Activated CD4-positive, CD25-positive, alpha-beta regulatory T cell treated with anti-CD3 and anti-CD28 coated beads, Interleukin-2, amount 50 U/mL, for 72 hours (primary cell): ENCODE results near the gene ACAP1.
A peak's percentile ranks its signal among the peaks of the same experiment; 100 is the strongest.

ENCODE experiments used
- DNase-seq: peaks from one replicate; pipeline ENCODE4 v3.0.0; 2021

The ACAP1 gene

DNA sequence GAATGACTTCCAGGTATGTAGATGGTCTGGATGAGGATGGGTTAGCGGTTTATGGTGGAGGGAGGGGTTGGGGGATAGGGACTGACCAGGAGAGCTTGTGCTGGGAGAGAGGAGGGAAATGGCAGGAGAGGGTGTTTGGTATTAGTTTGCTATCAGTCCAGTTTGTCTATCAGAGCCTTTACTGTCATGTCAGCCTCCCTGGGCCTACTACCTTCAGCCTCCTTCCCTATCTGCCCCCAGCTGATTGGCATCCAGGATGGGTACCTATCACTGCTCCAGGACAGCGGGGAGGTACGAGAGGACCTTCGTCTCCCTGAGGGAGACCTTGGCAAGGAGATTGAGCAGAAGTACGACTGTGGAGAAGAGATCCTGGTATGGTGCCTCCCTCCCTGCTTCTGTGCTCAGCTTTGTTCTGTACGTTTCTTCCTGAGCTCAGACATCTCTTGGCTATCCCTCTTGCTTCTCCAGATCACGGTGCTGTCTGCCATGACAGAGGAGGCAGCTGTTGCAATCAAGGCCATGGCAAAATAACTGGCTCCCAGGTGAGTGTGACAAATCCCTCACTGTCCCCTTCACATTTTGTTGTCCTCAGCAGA is 25.1 kb upstream of the ACAP1 start:
- no peak for DNase-seq

DNA sequence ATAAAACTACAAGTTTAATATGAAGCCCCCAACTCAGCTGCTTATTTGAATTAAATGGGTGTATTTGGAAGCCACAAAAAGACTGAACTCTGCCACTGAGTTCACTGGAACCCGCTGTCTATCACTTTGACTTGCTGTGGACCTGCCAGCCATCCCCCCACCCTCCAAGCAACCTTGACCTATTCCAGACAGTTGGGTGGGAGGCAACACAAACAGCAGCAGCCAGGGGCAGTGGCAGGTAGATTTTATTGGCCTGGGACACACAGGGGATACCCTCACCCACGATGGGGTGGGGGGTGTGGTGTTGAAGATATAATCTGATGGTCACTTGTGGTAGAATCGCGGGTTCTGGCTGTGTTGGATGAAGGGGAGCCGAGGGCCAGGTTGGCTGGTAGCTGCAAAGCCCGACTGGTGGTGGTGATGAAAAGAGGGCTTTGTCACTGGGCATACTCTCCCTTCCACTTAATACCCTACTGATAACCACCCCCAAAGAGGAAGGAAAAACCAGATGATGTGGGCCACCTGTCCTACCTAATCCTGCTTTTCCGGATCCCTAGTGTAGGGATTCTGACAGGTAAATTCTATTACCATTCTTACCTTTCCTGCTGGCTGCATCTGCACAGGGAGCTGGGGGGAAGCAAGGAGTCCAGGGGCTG is 23.8 kb upstream of the ACAP1 start:
- no peak for DNase-seq

DNA sequence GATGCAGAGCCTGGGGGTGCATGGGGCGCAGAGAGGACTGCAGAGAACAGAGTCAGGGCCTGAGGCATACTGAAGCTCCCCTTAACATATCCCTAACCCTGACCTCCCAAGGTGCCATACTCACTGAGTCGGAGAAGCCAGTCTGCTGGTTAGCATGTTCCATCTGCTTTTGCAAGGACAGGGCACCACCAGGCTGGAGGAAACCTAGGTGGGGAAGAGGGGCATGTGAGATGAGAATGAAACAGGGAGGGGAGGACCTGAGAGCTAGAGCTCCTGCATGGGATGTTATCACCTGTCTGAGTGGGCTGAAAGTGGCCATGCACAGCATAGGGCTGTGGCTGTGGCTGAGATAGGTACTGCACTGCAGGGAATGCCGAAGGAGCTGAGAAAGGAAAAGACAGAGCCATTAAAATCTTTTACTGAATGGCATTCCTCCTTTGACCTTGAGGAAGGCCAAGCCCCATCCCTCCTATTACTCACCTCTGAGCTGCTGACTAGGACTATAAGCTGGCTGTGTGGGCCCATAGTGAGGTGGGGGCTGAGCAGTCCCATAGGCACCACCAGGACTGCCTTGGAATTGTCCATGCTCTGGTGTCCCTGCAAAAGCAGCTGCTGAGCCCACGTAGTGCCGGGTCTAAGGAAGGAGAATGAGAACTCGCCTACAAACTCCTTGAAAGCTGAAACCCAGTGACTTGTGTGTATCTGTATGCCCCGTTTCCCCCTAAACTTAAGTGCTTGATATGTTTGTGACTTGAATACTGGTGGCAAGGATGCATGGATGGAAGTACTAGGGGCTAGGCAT is 23.0 kb upstream of the ACAP1 start:
- no peak for DNase-seq

DNA sequence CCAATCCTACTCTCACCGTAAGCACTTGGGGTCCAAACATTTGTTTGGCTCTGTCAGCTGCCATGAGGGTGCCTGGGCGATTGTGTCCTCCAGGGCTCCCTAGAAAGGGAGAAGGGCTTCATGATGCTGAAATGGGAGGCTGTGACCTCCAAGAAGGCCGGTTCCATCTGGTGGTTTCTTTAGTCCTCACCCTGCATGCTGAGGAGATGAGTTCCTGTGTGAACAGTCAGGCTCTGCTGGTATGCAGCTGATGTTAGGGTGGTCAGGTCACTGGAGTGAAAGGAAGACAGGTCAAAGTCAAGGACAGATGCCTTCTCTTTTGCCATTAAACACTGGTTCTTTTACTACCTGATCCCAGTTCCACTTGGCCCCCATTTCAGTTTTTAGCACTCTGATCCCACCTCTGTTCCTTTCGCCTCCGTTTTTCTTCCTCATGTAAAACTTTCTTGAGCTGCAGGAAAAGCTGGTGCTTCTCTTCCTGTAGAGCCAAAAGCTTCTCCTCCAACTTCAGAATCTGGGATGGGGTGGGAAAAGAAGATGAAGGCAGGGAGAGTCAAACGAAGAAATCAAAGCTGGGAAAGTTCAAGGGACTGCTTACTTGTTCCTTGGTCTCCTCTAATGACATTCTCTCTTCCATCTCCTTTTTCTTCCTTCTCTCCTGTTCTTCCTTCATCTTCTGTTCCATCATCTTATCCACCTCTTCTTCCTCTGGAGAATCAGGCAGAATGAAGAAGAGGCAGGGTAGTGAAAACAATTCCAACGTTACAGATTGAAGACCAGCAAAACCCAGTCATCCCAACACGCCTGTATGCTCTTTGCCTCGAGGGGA is 22.2 kb upstream of the ACAP1 start:
- DNase-seq = no peak

DNA sequence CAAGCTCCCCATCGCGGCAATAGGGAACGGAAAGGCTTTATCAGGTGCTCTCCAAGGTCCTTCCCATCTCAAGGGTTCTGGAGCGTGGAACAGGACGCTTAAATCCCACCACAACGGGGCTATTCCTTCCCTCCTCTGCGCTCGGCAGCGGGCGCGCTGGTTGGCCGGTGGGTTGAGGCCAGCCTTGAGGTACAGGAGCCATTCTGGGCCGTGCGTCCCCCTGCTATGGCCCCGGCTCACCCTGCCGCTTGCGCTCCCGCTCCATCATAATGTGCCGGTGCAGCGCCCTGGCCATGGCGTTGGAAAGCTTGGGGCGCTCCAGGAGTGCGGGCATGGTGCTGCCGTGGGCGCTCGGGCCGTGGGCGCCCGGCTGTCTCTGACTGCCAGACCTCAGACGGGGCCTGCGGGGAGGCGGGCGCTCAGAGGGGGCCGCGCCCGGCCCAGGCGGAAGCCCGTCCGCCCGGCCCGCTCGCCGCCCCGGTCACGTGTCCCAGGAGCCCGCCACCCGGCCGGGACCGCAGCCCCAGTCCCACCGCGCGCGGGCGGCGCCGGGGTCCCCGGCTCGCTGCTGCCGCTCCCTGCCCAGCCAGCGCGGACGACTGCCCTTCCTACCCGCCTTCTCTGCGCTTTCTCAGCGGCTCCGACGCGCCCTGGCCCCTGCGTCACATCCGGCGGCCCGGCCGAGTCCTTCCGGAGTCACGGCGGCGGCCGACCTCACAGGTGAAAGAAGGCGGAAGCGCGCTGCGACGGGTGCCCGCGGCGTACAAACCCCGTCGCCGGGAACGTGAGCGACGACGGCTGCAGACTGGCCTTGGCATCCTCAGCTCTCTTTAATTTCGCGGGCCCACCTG is 21.4 kb upstream of the ACAP1 start, which contains the start of gene GPS2:
Gene GPS2, minus strand, starts transcription at position 642 of the 851 bp plus-strand sequence. Its CDS starts 308 bp downstream, at position 334.
- peak; percentile 94 for DNase-seq

DNA sequence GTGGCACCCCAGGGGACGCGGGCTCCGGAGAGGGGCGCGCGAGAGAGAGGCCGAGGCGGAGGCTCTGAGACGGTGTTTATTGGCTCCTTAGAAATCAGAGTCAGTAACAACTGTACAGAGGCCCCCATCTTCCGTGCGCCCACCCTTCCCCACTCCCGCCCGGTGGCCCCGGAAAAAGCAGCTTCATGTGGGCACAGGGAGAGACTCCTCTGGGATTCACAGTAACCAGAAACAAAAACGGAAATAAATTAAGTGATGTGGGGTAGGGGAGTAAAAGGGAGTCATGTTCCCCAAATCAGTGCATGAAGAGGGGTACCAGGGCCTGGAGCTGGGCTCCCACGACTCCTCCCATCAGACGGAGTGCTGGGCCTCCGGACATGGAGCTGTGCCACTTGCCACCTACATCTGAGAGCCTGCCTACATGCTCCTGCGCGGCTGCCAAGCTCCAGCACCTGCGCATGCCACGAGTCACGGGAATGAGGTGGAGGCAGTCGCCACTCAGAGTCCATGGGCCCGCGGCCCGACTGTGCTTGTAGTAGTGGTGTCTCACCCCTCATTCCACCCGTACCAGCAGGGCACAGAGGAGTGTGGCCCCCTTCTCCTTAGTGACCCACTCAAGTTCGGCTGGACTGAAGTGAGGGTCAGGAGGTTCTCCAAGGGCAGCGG is 20.6 kb upstream of the ACAP1 start:
- no peak for DNase-seq

DNA sequence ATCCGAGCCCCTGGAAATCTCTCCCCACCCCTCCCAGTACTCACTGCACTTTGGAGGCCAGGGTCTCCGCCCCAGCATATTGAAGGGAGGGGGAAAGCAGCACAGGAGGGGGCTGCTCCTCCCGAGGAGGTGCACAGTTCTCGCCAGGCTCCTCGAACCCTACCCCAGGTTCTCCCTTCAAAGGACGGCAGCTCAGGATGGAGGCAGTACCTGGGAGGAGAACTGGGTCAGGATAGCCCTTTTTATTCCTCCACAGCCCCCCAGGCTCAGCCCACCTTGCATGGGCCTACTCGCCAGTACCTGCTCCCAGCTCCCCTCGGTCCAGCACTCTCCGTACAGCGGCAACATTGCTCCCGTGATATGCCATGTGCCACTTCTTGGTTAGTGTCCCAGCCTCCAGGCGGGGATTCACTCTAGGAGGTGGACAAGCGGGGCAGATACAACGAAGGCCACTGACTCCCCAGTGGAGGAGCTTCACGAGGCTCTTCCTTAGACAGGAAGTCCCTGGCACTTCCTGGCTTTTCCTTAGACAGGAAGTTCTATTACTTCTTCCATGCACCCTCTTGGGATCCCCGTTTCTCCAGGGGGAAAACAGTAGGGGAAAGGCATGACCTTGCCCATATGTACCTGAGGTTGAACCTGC is 19.0 kb upstream of the ACAP1 start:
- DNase-seq = no peak

DNA sequence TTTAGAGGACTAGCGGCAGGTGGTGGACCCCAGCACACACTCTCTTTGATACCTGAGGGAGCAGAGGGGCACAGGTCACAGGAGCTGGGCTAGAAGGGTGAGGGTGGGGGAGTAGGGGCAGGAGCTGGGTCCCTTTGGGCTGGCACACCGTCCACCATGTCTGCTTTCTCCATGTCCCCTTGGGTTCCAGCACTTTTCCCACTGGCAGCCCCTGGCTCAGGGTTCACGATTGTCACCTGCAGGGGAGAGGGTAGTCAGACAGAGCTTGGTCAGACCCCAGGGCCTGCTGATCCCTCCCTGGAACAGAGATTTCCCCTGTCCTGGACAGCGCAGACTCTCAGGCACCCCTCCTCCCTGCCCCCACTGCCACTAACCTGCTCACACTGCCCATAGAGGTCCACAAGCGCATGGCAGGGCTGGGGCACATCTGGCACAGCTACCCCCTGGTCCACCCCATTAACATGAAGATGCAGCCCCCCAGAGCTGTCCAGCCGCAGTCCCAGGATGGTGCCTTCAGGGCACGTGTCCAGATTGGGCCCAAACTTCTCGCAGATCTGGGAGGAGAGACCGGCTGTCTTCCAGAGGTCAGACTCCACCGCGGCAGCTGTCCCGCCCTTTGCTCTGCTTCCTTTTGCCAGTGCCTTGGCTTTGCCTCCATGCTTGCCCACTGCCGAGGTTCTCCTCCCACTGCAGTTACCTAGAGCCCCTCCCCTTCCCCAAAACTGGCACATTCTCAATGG is 18.0 kb upstream of the ACAP1 start:
- DNase-seq = no peak

DNA sequence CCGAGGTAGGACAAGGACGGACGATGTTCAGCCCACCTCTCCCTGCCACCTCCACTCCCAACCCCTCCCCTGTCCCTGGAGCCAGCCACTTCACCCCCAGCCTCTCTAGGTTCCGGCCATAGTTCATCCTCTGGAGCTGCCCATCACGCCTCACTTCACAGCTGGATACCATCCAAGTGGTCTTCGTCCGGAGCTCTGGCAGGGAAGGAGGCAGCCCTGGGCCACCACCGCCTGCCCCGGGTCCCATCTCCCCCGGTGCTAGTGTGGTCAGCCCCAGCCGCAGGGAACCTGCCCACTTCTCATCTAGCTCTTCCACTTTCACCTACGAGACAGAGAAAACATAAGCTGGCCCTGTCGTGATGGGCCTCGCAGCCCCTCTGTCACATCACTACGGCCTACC is 14.9 kb upstream of the ACAP1 start:
- DNase-seq = no peak

DNA sequence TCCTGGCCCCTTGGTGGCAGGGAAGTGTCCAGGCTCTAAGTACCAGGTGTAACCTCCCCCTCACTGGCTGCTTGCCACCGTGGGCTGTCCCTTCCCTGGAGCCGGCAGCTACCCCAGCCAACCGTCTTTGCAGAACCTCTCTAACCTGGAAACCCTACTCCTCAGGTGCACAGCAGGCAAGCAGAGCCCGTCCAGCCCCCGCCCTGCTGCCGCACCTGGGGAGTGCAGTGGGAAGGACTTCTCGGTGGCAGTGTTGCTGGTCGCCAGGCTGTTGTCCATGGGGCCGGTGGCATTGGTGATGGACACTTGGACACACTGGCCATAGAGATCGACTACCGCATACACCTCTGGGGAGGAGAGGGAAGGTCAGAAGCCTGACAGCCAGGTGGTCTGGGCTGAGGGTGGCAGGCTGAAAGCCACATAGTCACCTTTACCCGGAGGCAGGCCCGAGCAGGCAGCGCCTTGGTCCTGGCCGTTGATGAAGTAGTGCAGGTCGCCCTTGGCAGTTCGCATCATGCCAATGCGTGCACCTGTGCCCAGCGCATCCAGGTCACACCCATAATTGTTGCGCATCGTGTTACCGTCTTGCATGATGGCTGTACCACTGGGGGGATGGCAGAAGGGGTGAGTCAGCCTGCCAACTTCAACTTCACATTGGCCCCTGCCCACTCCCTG is 13.7 kb upstream of the ACAP1 start:
- DNase-seq = no peak

DNA sequence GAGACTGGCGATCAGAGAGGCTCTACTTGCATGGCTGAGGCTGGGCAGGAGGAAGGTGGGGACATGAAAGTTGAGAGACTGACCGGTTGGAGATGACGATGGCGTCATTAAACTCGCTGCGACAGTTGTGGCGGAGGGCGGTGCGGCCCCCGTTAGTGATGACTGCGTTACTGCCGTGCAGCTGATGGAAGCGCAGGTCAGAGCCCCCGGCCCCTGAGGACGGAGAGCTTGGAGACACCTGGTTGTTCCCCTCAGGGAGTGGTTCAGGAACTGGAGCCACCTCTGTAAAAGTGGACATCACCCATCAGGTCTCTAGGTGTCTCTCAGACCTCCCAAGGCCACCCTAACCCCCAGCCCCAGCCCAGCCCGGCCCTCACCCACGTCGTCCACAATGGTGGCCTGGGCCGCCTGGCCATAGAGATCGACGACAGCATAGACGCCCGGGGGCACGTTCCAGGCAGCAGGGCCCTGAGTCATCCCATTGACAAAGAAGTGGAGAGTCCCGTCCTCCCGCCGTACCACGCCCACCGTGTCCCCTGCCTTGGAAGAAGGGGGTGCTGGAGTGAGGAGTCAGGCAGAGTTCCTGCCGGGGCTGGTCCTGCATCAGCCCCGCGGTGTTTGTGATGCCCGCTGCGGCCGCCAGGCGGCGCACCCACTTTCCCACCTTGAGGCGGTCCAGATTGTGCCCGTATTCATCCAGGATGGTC is 12.4 kb upstream of the ACAP1 start:
- DNase-seq = peak; percentile 73

DNA sequence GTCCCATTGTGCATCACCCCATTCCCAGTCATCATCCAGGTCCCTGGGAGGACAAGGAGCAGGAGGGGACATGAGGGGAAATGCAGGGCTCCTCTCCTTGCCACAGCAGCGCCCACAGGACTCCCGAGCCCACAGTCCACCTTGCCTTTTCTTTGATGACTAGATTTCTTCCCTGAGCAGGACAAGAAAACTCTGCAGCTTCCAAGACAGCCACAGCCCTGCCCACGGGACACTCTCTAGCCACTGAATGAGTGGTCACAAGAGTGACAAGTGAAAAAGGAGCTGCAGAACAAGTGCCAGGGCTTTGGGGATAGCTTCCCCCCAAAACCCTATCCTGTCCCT is 11.9 kb upstream of the ACAP1 start:
- no peak for DNase-seq

DNA sequence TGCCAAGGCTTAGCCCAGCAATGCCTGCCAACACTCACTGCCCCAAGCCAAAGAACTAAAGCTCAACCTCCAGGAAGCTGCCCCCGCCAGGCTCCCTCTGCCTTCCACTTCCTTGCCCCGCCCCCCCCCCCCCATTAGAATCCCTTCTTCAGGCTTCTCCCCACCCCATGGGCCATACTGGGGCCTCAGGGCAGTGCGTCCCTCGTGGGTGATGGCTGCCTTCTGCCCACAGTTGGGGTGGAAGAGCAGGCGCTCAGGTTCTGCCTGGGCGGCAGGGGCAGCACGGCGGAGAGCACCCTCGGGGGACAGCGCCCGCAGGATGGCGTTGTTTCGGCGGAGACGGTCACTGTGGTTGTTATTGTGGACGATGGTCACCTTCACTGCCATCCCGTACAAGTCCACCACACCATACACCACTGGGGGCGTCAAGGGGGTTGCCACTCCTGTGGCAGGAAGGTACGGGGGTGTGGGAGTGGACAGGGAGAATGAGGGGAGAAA is 11.2 kb upstream of the ACAP1 start:
- no peak for DNase-seq

DNA sequence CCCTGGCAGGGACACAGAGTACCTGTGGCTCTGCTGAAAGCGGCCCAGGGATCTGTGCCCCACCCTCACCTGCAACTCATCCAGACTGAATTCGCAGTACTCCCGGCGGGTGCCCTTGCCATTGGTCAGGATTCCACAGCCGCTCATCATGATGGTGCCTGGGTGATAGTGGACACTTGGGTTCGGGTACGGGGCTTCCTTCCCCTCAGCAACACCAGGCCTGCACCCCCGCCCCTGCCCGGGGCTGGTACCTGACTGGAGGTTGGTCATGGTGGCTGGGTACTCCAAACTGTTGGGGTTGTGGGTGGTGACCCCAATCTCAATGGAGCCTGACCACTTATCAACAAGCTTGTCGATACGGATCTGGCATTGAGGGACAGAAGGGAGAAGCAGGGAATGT is 10.1 kb upstream of the ACAP1 start:
- DNase-seq = no peak

DNA sequence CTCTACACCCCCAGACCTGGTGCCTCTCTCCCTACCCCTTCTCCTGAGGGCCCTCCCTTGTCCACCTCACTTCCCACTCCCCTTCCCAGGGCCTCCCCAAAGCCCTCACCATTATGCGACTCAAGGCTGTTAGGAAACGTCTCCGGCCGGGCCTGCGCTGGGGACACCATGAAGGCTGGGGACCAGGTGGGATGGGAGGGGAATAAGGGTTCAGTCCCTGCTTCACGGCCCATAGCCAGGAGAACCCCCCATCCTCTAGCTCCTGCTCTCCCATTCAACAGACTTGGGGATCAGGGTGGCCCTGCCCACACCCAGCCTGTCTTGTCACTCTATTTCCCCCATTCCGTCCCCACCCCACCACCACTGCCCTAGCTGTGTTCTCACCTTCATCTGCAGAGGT is 9.3 kb upstream of the ACAP1 start:
- DNase-seq = no peak

DNA sequence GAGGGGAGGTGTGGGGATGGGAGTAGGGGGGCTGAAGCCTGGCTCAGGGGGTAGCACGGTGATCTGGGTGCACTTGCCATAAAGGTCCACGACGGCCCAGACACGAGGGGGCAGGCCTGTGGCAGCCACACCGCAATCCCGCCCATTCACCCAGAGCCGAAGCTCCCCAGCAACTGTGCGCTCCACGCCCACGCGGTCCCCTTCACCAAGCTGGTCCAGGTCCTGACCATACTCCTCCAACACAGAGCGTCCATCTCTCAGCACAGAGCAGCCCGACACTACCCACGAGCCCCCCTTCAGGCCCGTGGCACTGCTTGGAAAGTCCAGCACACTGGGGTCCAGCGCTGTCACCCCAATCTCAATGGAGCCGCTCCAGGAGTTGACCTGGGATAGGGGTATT is 8.8 kb upstream of the ACAP1 start:
- DNase-seq = no peak

DNA sequence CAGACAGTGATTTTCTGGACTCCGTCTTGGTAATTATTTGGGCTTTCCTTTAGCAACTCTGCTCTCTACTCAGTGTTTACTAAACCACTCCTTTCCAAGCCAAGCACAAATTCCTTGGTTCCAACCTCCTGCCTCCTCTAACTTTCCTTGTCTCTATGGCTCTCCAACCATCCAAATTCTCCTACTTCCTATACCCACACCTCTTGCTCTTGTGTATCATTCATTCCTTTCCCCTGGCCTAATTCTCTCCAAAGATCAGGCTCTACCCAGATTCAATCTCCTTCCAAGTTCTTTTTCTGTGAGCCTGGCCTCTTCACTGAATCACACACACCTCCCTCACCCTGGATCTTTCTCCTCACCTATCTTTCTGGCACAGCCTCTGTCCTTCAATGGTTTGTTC is 8.3 kb upstream of the ACAP1 start:
- no peak for DNase-seq

DNA sequence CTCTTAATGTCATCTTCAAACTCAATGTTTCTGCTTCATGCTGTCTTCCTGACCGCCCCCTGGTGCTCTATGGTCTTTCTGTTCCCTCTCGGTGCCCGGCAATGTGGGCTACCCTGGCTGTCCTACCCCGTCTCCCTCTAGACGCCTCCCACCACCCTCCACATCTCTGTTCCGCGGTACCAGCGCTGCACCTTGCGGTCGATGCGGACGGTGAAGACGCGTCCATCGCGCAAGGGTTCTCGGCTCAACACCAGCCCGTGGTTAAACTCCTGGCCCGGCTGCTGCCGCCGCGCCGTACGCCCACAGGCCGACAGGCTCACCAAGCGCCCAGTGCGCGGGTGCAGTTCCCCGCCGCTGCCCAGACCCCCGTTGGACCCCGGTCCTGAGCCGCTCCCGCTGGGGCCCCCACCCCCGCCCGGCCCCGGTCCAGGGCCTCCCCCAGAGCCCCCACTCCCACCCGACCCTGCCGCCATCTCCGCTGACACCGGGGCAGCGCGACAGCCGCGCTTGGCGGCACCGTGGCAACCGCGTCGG is 7.4 kb upstream of the ACAP1 start, which contains the start of gene NEURL4:
Gene NEURL4, minus strand, starts transcription at position 496 of the 534 bp plus-strand sequence. Its CDS starts 23 bp downstream, at position 473.
- no peak for DNase-seq
